ENCODE data around the gene MYO1B.

DNA sequence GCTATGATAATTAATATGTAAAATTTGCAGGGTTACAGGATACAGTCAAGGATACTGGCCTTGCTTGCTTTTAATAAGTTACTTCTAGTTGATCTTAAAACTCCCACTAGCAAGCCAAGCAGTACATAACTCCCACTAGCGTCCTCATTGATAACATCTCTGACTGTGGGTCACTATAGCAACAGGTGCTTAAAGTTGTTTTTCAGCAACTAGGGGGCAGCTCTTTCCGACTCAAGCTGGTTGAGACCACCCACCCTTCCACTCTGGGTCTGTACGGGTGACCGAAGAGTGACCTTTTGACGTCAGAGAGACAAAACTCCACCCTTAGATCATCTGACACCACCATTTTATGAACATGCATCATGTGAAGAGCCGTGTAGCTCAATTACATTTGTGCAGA is 208.6 kb downstream of the MYO1B start:
- TF ChIP-seq, protein P1, sequence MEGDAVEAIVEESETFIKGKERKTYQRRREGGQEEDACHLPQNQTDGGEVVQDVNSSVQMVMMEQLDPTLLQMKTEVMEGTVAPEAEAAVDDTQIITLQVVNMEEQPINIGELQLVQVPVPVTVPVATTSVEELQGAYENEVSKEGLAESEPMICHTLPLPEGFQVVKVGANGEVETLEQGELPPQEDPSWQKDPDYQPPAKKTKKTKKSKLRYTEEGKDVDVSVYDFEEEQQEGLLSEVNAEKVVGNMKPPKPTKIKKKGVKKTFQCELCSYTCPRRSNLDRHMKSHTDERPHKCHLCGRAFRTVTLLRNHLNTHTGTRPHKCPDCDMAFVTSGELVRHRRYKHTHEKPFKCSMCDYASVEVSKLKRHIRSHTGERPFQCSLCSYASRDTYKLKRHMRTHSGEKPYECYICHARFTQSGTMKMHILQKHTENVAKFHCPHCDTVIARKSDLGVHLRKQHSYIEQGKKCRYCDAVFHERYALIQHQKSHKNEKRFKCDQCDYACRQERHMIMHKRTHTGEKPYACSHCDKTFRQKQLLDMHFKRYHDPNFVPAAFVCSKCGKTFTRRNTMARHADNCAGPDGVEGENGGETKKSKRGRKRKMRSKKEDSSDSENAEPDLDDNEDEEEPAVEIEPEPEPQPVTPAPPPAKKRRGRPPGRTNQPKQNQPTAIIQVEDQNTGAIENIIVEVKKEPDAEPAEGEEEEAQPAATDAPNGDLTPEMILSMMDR (conservative IDR thresholded peaks at IDR 0.05 in 1 of 2, IDR thresholded peaks at IDR 0.05 in 1 of 2; ENCODE audit: low read depth in 1 of 2, low read length in 2 of 2): no peak
- no peak for TF ChIP-seq EZH2 (IDR thresholded peaks at IDR 0.05; ENCODE audit: low read length, missing control alignments)

Measured in fibroblast of lung (primary cell).